ENCODE data around the gene ZNF652. TPM values are rescaled to one million over a fixed set of nuclear protein-coding genes. Genes with fewer than 3 reads are reported as not detected.

The ZNF652 gene
- total RNA-seq, result 100 to 1,000 TPM in 1 of 3 donors, 10 to 100 TPM in 2; 44.4 to 117 (median 46.9) TPM
- long read RNA-seq, donor 1, full-length matches to known transcripts, result 4 of 27 reads
- long read RNA-seq, donor 1, partial matches to known transcripts, result 10 of 27 reads
- long read RNA-seq, donor 1, other reads (novel, unspliced or antisense), result 13 of 27 reads
- long read RNA-seq, donor 2, partial matches to known transcripts, result 1 of 3 reads
- long read RNA-seq, donor 2, other reads (novel, unspliced or antisense), result 2 of 3 reads

DNA sequence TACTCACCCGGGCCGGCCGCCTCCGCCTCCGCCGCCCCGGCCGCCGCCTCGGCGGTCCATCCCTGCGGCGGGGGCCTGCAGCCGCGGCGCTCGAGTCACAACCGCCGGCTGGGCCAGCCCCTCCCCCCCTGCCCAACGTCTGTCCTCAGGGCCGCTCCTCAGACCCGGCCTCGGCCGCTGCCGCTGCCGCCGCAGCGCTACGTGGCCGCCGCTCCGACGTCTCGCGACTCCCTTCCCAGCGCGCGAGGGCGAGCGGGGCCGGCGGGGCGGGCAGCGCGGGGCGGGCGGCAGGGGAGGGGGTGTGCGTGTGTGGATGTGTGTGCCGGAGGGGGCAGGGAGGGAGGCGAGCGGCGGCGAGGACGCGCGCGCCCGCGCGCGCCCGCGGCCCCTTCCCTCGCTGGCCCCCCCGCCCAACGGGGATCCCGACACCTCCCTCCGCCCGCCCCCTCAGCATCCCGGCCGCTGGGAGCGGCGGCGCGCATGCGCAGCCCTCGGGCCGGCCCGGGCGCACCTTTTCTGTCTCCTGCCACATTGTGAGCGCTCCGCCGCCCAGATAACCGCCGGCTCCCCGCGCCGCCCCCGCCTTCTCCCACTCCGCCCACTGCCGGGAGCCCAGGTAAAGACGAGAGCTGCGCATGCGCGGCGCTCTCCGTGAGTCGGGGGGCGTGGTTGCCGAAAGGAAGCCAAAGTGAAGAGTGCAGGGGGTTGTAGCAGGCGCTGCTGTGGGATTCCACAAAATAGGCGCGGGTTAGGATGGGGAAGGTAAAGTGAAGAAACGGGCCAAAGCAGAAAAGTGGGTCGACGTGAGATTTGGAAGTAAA lies at the start of gene ZNF652:
ZNF652 (minus strand) TSS at position 349 of the 821 bp plus-strand sequence. CDS start 44,525 bp downstream, outside the sequence.
- H3K9me3 ChIP-seq, result no peaks in the 10 kb centered on the region
- H3K4me1 ChIP-seq (ENCODE audit: low read depth), result peaks cover 24% of the 10 kb centered on the region
- no peak for TF ChIP-seq CTCF (IDR thresholded peaks at IDR 0.05)
- peak; percentile 91 for ATAC-seq
- intact Hi-C loops (cut with DNase I, micrococcal nuclease), result no loop called here
- no peaks in the 10 kb centered on the region for H3K36me3 ChIP-seq (ENCODE audit: low read depth)
- peak; percentile 95 to 98 (median 98) for DNase-seq
- H3K4me3 ChIP-seq, result peak within 1 kb of the TSS; percentile 97

DNA sequence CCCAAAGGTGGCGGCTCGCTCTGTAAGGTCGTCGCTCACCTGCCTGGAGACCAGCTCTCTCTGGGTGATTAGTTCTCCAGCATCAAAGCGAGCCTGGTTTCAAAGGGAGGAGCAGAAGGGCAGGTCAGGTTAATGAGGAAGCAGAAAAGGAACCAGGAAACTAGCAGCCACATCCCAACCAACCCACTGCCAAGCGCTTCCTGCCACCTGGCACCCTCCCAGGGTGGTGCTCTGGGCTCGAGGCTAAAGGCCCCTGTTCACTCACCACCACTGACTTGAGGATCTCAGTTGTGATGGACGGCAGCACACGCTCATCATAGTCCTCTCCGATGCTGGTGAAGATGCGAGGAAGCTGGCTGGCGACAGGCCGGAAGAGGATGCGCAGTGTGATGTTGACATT lies 47.0 kb upstream of the ZNF652 start:
- ATAC-seq (peak; percentile 90), DNase-seq (peak; percentile 79 to 84 (median 81))
- Histone ChIP-seq H3K36me3 (ENCODE audit: low read depth) (peaks cover 15% of the 10 kb centered on the region), H3K4me3 (no peak overlapping the region), H3K9me3 (no peaks in the 10 kb centered on the region), H3K4me1 (ENCODE audit: low read depth) (peaks cover 25% of the 10 kb centered on the region)
- no peak for TF ChIP-seq CTCF (IDR thresholded peaks at IDR 0.05)
- intact Hi-C loops (cut with DNase I, micrococcal nuclease), result loop anchor here in 1 of 2 donors (10.0 kb wide), 1 partner anchor 146 kb away; no protein-coding TSS in a partner anchor

- Histone ChIP-seq H3K4me3 (no peak overlapping the region), H3K9me3 (no peaks in the 10 kb centered on the region), H3K4me1 (ENCODE audit: low read depth) (peaks cover 20% of the 10 kb centered on the region), H3K36me3 (ENCODE audit: low read depth) (peaks cover 18% of the 10 kb centered on the region)
- intact Hi-C loops (cut with DNase I, micrococcal nuclease), result loop anchor here in 1 of 2 donors (10.0 kb wide), 1 partner anchor 147 kb away; no protein-coding TSS in a partner anchor
- ATAC-seq (peak; percentile 94), DNase-seq (peak; percentile 90 to 94 (median 92))
- peak; percentile 90 for TF ChIP-seq CTCF (IDR thresholded peaks at IDR 0.05)
Measured at GRCh38 chr17:49407981-49408501, 46.0 kb upstream of the ZNF652 start.

DNA sequence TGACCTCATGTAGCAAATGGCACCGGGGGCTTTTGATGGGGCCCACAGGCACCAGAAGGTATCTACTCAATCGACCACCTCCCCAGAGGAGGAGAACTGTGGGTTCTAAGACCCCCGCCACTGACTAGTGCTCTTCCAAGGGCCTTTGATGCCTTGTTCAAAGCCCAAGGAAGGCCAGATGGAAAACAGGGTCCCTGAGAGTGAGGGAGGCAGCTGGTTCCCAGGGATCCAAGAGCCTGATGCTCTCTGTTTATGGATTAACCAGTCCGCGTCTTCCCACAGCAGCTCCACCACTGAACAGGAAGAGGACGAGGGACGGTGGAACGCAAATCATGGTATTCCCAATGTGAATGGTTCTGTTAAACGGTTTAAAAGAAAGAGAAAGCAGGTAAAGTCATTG lies 45.0 kb upstream of the ZNF652 start:
- Histone ChIP-seq H3K36me3 (ENCODE audit: low read depth) (peaks cover 18% of the 10 kb centered on the region), H3K9me3 (no peaks in the 10 kb centered on the region), H3K4me3 (no peak overlapping the region), H3K4me1 (ENCODE audit: low read depth) (peaks cover 20% of the 10 kb centered on the region)
- intact Hi-C loops (cut with DNase I, micrococcal nuclease), result loop anchor here in 1 of 2 donors (10.0 kb wide), 1 partner anchor 148 kb away; no protein-coding TSS in a partner anchor
- no peak for TF ChIP-seq CTCF (IDR thresholded peaks at IDR 0.05)
- no peak for ATAC-seq
- DNase-seq, result no peak

DNA sequence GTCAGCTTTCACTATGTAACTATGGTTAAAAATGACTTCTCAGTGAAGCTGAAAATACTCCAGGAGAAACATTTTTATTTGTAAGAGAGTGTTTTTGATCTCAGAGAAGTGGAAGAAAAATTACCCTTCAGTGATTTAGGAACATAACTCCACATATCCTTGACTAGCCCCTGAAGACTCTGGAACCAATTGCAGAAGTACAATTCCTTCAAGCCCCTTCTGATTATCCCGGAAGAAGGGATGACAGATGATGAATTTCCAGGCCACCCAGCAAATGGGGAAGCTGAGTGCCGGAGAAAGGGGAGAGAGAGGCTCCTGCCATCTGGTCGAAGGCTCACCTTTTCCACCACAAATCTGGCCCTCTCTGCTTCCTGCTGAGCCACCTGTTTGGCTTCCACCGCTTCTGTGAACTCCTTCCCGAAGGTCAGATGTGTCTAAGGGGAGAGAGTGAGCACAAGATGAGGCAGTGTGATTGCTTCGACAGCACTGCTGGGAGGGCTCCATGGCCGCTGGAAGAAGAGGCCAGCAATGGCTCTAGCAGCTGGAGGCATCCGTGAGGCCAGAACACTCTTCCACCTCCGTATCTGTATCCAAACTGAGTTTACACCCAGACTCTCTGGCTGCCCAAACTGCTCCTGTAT lies 44.5 kb upstream of the ZNF652 start:
- Histone ChIP-seq H3K9me3 (no peaks in the 10 kb centered on the region), H3K4me3 (no peak overlapping the region), H3K36me3 (ENCODE audit: low read depth) (peaks cover 18% of the 10 kb centered on the region), H3K4me1 (ENCODE audit: low read depth) (peaks cover 20% of the 10 kb centered on the region)
- TF ChIP-seq CTCF (IDR thresholded peaks at IDR 0.05), result no peak
- ATAC-seq, result no peak
- intact Hi-C loops (cut with DNase I, micrococcal nuclease), result loop anchor here in 1 of 2 donors (10.0 kb wide), 1 partner anchor 148 kb away; no protein-coding TSS in a partner anchor
- no peak for DNase-seq

All from mucosa of descending colon (tissue), 3 donors.